HepG2 (cell line): ENCODE results near the gene MYADML2. TPM values are rescaled to one million over a fixed set of nuclear protein-coding genes. Genes with fewer than 3 reads are reported as not detected.

Experiments used
- ADNP ChIP-seq: sonication (generic); formaldehyde crosslinking; IDR thresholded peaks from 2 replicates; pipeline ENCODE4 v1.4.0; 2020; ENCODE audit warnings: missing genetic modification reagents
- BRD4 ChIP-seq: sonication (generic); formaldehyde crosslinking; IDR thresholded peaks from 2 replicates; pipeline ENCODE4 v1.4.0; 2020; ENCODE audit warnings: missing genetic modification reagents
- FOSL2 ChIP-seq: sonication (generic); formaldehyde crosslinking; IDR thresholded peaks from 2 replicates; pipeline ENCODE4 v1.4.0; 2020; ENCODE audit warnings: missing genetic modification reagents
- HES4 ChIP-seq: sonication (generic); formaldehyde crosslinking; IDR thresholded peaks from 2 replicates; pipeline ENCODE4 v1.9.0; 2021; ENCODE audit warnings: mild to moderate bottlenecking, missing genetic modification reagents, borderline replicate concordance
- NCOA2 ChIP-seq: sonication (generic); formaldehyde crosslinking; IDR thresholded peaks from 2 replicates; pipeline ENCODE4 v1.8.0; 2022; ENCODE audit warnings: inconsistent platforms
- NFYB ChIP-seq: sonication (generic); formaldehyde crosslinking; IDR thresholded peaks from 2 replicates; pipeline ENCODE4 v1.4.0; 2020; ENCODE audit warnings: missing genetic modification reagents
- RERE ChIP-seq: IDR thresholded peaks from 2 replicates; pipeline ENCODE4 v1.6.1; 2016; ENCODE audit warnings: low read depth, missing genetic modification reagents, missing compliant biosample characterization
- TCF12 ChIP-seq, 2 experiments: fragments of 450-650 bp in 1 of 2; sonication (generic) in 1 of 2; formaldehyde crosslinking in 1 of 2; IDR thresholded peaks; 2 replicates each; pipeline versions ENCODE4 v1.6.1 to v1.8.0; 2017 to 2022; ENCODE audit warnings: antibody characterized with exemption in 1 of 2, mild to moderate bottlenecking in 1 of 2, missing genetic modification reagents in 1 of 2, moderate library complexity in 1 of 2
- ZBTB43 ChIP-seq: sonication (generic); formaldehyde crosslinking; conservative IDR thresholded peaks from 2 replicates; pipeline ENCODE4 v1.4.0; 2020; ENCODE audit warnings: missing genetic modification reagents
- ZFP41 ChIP-seq: sonication (generic); formaldehyde crosslinking; IDR thresholded peaks from 2 replicates; pipeline ENCODE4 v1.4.0; 2020; ENCODE audit warnings: mild to moderate bottlenecking, missing genetic modification reagents, borderline replicate concordance
- ZMAT3 ChIP-seq: sonication (generic); formaldehyde crosslinking; conservative IDR thresholded peaks from 2 replicates; pipeline ENCODE4 v1.7.0; 2021; ENCODE audit warnings: missing genetic modification reagents
- ZNF24 ChIP-seq: fragments of 450-650 bp; IDR thresholded peaks from 2 replicates; pipeline ENCODE4 v1.6.1; 2017; ENCODE audit warnings: antibody characterized with exemption, mild to moderate bottlenecking
- ZNF501 ChIP-seq: sonication (generic); formaldehyde crosslinking; IDR thresholded peaks from 2 replicates; pipeline ENCODE4 v1.5.1; 2020; ENCODE audit warnings: mild to moderate bottlenecking, moderate library complexity, missing genetic modification reagents
- ZNF589 ChIP-seq: sonication (generic); formaldehyde crosslinking; conservative IDR thresholded peaks from 2 replicates; pipeline ENCODE4 v1.8.0; 2022; ENCODE audit warnings: mild to moderate bottlenecking, moderate library complexity, missing genetic modification reagents
- ZNF883 ChIP-seq: sonication (generic); formaldehyde crosslinking; IDR thresholded peaks from 2 replicates; pipeline ENCODE4 v1.5.1; 2020; ENCODE audit warnings: mild to moderate bottlenecking, missing genetic modification reagents; ENCODE audit errors: not compliant biosample characterization
- polyA plus RNA-seq, 8 experiments: library from polyadenylated mRNA; depleted of rRNA in 3 of 8; stranded (reverse) in 7 of 8; unstranded in 1 of 8; fragments of >200 nt; fragmentation: Illumina TruSeq in 4 of 8; extraction: Trizol in 4 of 8; gene quantifications; 2 replicates each; pipeline versions ENCODE4 v1.2.1 to v1.2.3, GENCODE V29; 2011 to 2016; ENCODE audit warnings: low read depth in 4 of 8, missing spikeins in 1 of 8, mixed read lengths in 1 of 8; ENCODE audit not compliant: insufficient read depth in 1 of 8
- total RNA-seq, 5 experiments: library from RNA; depleted of rRNA; stranded (reverse); fragments of >200 nt; fragmentation: Illumina TruSeq; extraction: Trizol; gene quantifications; 2 replicates each; pipeline ENCODE4 v1.2.3, GENCODE V29; 2016; ENCODE audit warnings: low read depth in 1 of 5
- TF ChIP-seq, protein P1 (sequence below): sonication (generic); formaldehyde crosslinking; IDR thresholded peaks from 2 replicates; pipeline ENCODE4 v1.4.0; 2020; ENCODE audit warnings: missing genetic modification reagents, low read depth, mild to moderate bottlenecking, borderline replicate concordance
- TF ChIP-seq, protein P2 (sequence below): IDR thresholded peaks from 2 replicates; pipeline ENCODE4 v1.6.1; 2012; ENCODE audit warnings: low read length, improper control_type of control experiment
- TF ChIP-seq, protein P3 (sequence below): IDR thresholded peaks from 2 replicates; pipeline ENCODE4 v1.6.1; 2016; ENCODE audit warnings: missing genetic modification reagents, missing compliant biosample characterization

The MYADML2 gene
- total and polyA plus RNA-seq, 2 of the 13 experiments (the other 11 are each of a cell fraction or from before 2014, with no cell fraction given): not detected

GRCh38 chr17:81977211-81977808 lies 30.3 kb upstream of the MYADML2 start, which contains the start of gene ASPSCR1 (continued):
- TF ChIP-seq, protein P1, sequence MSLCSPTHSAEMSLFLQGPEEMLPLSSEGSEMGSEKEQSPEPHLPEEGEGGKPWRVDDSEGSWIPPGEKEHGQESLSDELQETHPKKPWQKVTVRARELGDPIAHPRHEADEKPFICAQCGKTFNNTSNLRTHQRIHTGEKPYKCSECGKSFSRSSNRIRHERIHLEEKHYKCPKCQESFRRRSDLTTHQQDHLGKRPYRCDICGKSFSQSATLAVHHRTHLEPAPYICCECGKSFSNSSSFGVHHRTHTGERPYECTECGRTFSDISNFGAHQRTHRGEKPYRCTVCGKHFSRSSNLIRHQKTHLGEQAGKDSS (CRISPR knock-in tag): 0 out of 2 replicates have a peak, but pooled peaks have one; percentile 54
- TF ChIP-seq ZNF501: no peak; the same call in 1 of the 2 replicates
- TF ChIP-seq ZNF883 (CRISPR knock-in tag): no peak
- 0 out of 2 replicates have a peak, but pooled peaks have one; percentile 32 for TF ChIP-seq ZNF24
- peak; percentile 41; the same call in 1 of the 2 replicates for TF ChIP-seq ZBTB43 (CRISPR knock-in tag)
- TF ChIP-seq NCOA2 (CRISPR knock-in tag): peak; percentile 45; the same call in 1 of the 2 replicates
- TF ChIP-seq, protein P2, sequence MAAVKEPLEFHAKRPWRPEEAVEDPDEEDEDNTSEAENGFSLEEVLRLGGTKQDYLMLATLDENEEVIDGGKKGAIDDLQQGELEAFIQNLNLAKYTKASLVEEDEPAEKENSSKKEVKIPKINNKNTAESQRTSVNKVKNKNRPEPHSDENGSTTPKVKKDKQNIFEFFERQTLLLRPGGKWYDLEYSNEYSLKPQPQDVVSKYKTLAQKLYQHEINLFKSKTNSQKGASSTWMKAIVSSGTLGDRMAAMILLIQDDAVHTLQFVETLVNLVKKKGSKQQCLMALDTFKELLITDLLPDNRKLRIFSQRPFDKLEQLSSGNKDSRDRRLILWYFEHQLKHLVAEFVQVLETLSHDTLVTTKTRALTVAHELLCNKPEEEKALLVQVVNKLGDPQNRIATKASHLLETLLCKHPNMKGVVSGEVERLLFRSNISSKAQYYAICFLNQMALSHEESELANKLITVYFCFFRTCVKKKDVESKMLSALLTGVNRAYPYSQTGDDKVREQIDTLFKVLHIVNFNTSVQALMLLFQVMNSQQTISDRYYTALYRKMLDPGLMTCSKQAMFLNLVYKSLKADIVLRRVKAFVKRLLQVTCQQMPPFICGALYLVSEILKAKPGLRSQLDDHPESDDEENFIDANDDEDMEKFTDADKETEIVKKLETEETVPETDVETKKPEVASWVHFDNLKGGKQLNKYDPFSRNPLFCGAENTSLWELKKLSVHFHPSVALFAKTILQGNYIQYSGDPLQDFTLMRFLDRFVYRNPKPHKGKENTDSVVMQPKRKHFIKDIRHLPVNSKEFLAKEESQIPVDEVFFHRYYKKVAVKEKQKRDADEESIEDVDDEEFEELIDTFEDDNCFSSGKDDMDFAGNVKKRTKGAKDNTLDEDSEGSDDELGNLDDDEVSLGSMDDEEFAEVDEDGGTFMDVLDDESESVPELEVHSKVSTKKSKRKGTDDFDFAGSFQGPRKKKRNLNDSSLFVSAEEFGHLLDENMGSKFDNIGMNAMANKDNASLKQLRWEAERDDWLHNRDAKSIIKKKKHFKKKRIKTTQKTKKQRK: no peak
- no peak for TF ChIP-seq TCF12 (IDR thresholded peaks at IDR 0.05)
- TF ChIP-seq TCF12 (CRISPR knock-in tag; IDR thresholded peaks at IDR 0.05): peak; percentile 93
- TF ChIP-seq ZFP41: no peak; the same call in 1 of the 2 replicates
- TF ChIP-seq, protein P3, sequence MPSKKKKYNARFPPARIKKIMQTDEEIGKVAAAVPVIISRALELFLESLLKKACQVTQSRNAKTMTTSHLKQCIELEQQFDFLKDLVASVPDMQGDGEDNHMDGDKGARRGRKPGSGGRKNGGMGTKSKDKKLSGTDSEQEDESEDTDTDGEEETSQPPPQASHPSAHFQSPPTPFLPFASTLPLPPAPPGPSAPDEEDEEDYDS (CRISPR knock-in tag): peak; percentile 46; the same call in 1 of the 2 replicates
- no peak for TF ChIP-seq ZNF589
- TF ChIP-seq NFYB (CRISPR knock-in tag): peak; percentile 36; the same call in 1 of the 2 replicates
- no peak for TF ChIP-seq ADNP (CRISPR knock-in tag)
- peak; percentile 97 for TF ChIP-seq HES4 (CRISPR knock-in tag)
- TF ChIP-seq FOSL2 (CRISPR knock-in tag): peak; percentile 26
- TF ChIP-seq ZMAT3: peak; percentile 90
- peak; percentile 89 for TF ChIP-seq BRD4 (CRISPR knock-in tag)
- peak; percentile 35; the same call in 1 of the 2 replicates for TF ChIP-seq RERE
